Measurements from ENCODE around the gene HDAC4. TPM values are rescaled to one million over a fixed set of nuclear protein-coding genes. Genes with fewer than 3 reads are reported as not detected.

The HDAC4 gene
- total RNA-seq, 1 experiment from 2014 or later: 47.6 TPM

DNA sequence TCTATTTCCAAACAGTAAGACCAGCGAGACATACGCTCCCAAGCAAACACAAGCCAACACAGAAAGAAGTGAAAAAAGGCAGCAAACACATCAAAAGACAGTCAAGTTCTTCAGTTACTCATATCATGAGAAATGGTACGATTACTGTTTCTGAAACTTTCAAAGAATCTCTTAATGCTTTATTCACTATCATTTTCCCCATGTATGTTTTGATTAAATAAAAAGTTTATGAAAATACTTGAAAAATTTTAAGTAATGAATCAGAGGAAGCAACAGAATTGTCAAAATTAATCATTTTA, 114.9 kb downstream of the HDAC4 start:
- H2AFZ ChIP-seq (ENCODE audit: low read depth, low read length, poor library complexity, severe bottlenecking): no peak overlapping the region
- intact Hi-C loops (cut with micrococcal nuclease): no loop called here
- BruUV-seq (replicated peaks): no TSS peak
- no peaks in the 10 kb centered on the region for H3K9me3 ChIP-seq (ENCODE audit: control insufficient read depth in 1 of 2, insufficient read depth in 1 of 2, low read depth in 1 of 2, low read length in 2 of 2)
- H3K9me2 ChIP-seq (ENCODE audit: insufficient read depth): no peaks in the 10 kb centered on the region
- H4K20me1 ChIP-seq (ENCODE audit: insufficient read depth): no peaks in the 10 kb centered on the region
- ATAC-seq: no peak
- H3K36me3 ChIP-seq (ENCODE audit: control insufficient read depth in 1 of 2, insufficient read depth in 2 of 2, low read length in 2 of 2): no peaks in the 10 kb centered on the region
- no peak overlapping the region for H3K9ac ChIP-seq (ENCODE audit: low read length)
- TF ChIP-seq ZFX (IDR thresholded peaks at IDR 0.05): no peak
- no peak for TF ChIP-seq EGR1 (IDR thresholded peaks at IDR 0.05; ENCODE audit: low read depth)
- no peak for TF ChIP-seq POLR2A (IDR thresholded peaks at IDR 0.05; ENCODE audit: borderline replicate concordance, extremely low read depth, insufficient read depth, insufficient read length)
- TF ChIP-seq JUND (IDR thresholded peaks at IDR 0.05): no peak
- TF ChIP-seq CBX3 (IDR thresholded peaks at IDR 0.05; ENCODE audit: low read depth): no peak
- TF ChIP-seq ZNF274 (IDR thresholded peaks at IDR 0.05; ENCODE audit: low read depth, low read length): no peak
- no peak for TF ChIP-seq ZBTB33 (IDR thresholded peaks at IDR 0.05; ENCODE audit: extremely low read depth, insufficient replicate concordance, low read length)
- no peak for TF ChIP-seq EZH2phosphoT487 (IDR thresholded peaks at IDR 0.05; ENCODE audit: borderline replicate concordance)
- TF ChIP-seq YY1 (IDR thresholded peaks at IDR 0.05; ENCODE audit: extremely low read depth, insufficient replicate concordance, low read depth, low read length): no peak
- no peak for TF ChIP-seq SRF (IDR thresholded peaks at IDR 0.05; ENCODE audit: low read depth)
- no peak for TF ChIP-seq CEBPB (IDR thresholded peaks at IDR 0.05; ENCODE audit: low read depth)
- TF ChIP-seq, protein P1, sequence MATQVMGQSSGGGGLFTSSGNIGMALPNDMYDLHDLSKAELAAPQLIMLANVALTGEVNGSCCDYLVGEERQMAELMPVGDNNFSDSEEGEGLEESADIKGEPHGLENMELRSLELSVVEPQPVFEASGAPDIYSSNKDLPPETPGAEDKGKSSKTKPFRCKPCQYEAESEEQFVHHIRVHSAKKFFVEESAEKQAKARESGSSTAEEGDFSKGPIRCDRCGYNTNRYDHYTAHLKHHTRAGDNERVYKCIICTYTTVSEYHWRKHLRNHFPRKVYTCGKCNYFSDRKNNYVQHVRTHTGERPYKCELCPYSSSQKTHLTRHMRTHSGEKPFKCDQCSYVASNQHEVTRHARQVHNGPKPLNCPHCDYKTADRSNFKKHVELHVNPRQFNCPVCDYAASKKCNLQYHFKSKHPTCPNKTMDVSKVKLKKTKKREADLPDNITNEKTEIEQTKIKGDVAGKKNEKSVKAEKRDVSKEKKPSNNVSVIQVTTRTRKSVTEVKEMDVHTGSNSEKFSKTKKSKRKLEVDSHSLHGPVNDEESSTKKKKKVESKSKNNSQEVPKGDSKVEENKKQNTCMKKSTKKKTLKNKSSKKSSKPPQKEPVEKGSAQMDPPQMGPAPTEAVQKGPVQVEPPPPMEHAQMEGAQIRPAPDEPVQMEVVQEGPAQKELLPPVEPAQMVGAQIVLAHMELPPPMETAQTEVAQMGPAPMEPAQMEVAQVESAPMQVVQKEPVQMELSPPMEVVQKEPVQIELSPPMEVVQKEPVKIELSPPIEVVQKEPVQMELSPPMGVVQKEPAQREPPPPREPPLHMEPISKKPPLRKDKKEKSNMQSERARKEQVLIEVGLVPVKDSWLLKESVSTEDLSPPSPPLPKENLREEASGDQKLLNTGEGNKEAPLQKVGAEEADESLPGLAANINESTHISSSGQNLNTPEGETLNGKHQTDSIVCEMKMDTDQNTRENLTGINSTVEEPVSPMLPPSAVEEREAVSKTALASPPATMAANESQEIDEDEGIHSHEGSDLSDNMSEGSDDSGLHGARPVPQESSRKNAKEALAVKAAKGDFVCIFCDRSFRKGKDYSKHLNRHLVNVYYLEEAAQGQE (IDR thresholded peaks at IDR 0.05; ENCODE audit: low read depth): no peak
- TF ChIP-seq, protein P2, sequence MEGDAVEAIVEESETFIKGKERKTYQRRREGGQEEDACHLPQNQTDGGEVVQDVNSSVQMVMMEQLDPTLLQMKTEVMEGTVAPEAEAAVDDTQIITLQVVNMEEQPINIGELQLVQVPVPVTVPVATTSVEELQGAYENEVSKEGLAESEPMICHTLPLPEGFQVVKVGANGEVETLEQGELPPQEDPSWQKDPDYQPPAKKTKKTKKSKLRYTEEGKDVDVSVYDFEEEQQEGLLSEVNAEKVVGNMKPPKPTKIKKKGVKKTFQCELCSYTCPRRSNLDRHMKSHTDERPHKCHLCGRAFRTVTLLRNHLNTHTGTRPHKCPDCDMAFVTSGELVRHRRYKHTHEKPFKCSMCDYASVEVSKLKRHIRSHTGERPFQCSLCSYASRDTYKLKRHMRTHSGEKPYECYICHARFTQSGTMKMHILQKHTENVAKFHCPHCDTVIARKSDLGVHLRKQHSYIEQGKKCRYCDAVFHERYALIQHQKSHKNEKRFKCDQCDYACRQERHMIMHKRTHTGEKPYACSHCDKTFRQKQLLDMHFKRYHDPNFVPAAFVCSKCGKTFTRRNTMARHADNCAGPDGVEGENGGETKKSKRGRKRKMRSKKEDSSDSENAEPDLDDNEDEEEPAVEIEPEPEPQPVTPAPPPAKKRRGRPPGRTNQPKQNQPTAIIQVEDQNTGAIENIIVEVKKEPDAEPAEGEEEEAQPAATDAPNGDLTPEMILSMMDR (IDR thresholded peaks at IDR 0.05 in 2 of 3, conservative IDR thresholded peaks at IDR 0.05 in 1 of 3; ENCODE audit: borderline replicate concordance in 1 of 3, insufficient read depth in 1 of 3, low read depth in 2 of 3, low read length in 2 of 3): no peak
- TF ChIP-seq ELF1 (IDR thresholded peaks at IDR 0.05; ENCODE audit: borderline replicate concordance, low read depth): no peak
- TF ChIP-seq EZH2 (IDR thresholded peaks at IDR 0.05): no peak
- TF ChIP-seq, protein P3, sequence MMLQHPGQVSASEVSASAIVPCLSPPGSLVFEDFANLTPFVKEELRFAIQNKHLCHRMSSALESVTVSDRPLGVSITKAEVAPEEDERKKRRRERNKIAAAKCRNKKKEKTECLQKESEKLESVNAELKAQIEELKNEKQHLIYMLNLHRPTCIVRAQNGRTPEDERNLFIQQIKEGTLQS (IDR thresholded peaks at IDR 0.05): no peak
- TF ChIP-seq, protein P4, sequence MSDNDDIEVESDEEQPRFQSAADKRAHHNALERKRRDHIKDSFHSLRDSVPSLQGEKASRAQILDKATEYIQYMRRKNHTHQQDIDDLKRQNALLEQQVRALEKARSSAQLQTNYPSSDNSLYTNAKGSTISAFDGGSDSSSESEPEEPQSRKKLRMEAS (IDR thresholded peaks at IDR 0.05): no peak
- TF ChIP-seq RAD21 (IDR thresholded peaks at IDR 0.05; ENCODE audit: low read depth): no peak
- no peak for TF ChIP-seq POLR2AphosphoS5 (IDR thresholded peaks at IDR 0.05; ENCODE audit: low read depth, low read length)
- ChIA-PET RAD21 (ENCODE audit: low non-redundant PET in 1 of 2, low total read pairs in 2 of 2, uncharacterized antibody in 2 of 2, unreplicated experiment in 2 of 2) (no interaction called here), CTCF (no interaction called here), POLR2A (no interaction called here)
- peaks cover 0 to 46% of the 10 kb centered on the region in 2 experiments; a peak in 3 of 4 replicates for H3K4me1 ChIP-seq (ENCODE audit: control insufficient read depth in 1 of 2, insufficient read depth in 2 of 2, low read length in 2 of 2)
- H3K27me3 ChIP-seq (ENCODE audit: insufficient read depth, low read length): no peaks in the 10 kb centered on the region
- H3K4me3 ChIP-seq (replicated peaks in 1 of 2; ENCODE audit: low read depth in 1 of 2, low read length in 2 of 2): no peak overlapping the region
- no peak overlapping the region for H3K4me2 ChIP-seq (ENCODE audit: low read length)
- H3K79me2 ChIP-seq (ENCODE audit: insufficient read depth, low read length): peaks cover 24% of the 10 kb centered on the region; the same call in 1 of the 2 replicates
- DNase-seq (ENCODE audit: low read depth, low spot score): no peak
- no peak overlapping the region for H3K27ac ChIP-seq (ENCODE audit: low read depth, low read length)
